Neutrophil (primary cell): Measurements from ENCODE around the gene ECSIT.

Source experiments
- H3K27ac ChIP-seq: fragments of 200-600 bp; sonication (generic); 2 replicates; pipeline ENCODE4 v1.5.1; 2016; ENCODE audit warnings: mild to moderate bottlenecking, moderate library complexity
- H3K27me3 ChIP-seq: fragments of 200-600 bp; sonication (generic); 2 replicates; pipeline ENCODE4 v1.6.0; 2016; ENCODE audit warnings: mild to moderate bottlenecking
- H3K36me3 ChIP-seq: fragments of 200-600 bp; sonication (generic); 2 replicates; pipeline ENCODE4 v1.5.1; 2017
- H3K4me1 ChIP-seq, 2 experiments: fragments of 200-600 bp in 1 of 2; sonication (generic) in 1 of 2; 1 replicate in 1 of 2; 2 replicates in 1 of 2; pipeline versions ENCODE4 v1.5.1 to v1.6.1; 2013 to 2016; ENCODE audit warnings: low read depth in 1 of 2, low read length in 1 of 2, mild to moderate bottlenecking in 1 of 2, moderate library complexity in 1 of 2; ENCODE audit not compliant: control insufficient read depth in 1 of 2, insufficient read depth in 1 of 2
- H3K4me3 ChIP-seq, 2 experiments: fragments of 200-600 bp in 1 of 2; sonication (generic) in 1 of 2; 1 replicate in 1 of 2; 2 replicates in 1 of 2; pipeline ENCODE4 v1.5.1; 2013 to 2016; ENCODE audit warnings: low read depth in 1 of 2, low read length in 1 of 2, mild to moderate bottlenecking in 1 of 2, moderate library complexity in 1 of 2
- H3K9me3 ChIP-seq: fragments of 200-600 bp; sonication (generic); 2 replicates; pipeline ENCODE4 v1.5.1; 2016
- TF ChIP-seq, protein P1 (sequence below): fragments of 200-600 bp; sonication (generic); IDR thresholded peaks from 2 replicates; pipeline ENCODE4 v1.5.1; 2016; ENCODE audit warnings: antibody characterized with exemption

Gene ECSIT

GRCh38 chr19:11540645-11541044 is 11.7 kb upstream of the ECSIT start:
- no peaks in the 10 kb centered on the region for H3K9me3 ChIP-seq
- H3K36me3 ChIP-seq: no peaks in the 10 kb centered on the region
- no peak overlapping the region for H3K4me3 ChIP-seq
- peaks cover 6 to 10% of the 10 kb centered on the region in 2 experiments for H3K4me1 ChIP-seq
- TF ChIP-seq, protein P1, sequence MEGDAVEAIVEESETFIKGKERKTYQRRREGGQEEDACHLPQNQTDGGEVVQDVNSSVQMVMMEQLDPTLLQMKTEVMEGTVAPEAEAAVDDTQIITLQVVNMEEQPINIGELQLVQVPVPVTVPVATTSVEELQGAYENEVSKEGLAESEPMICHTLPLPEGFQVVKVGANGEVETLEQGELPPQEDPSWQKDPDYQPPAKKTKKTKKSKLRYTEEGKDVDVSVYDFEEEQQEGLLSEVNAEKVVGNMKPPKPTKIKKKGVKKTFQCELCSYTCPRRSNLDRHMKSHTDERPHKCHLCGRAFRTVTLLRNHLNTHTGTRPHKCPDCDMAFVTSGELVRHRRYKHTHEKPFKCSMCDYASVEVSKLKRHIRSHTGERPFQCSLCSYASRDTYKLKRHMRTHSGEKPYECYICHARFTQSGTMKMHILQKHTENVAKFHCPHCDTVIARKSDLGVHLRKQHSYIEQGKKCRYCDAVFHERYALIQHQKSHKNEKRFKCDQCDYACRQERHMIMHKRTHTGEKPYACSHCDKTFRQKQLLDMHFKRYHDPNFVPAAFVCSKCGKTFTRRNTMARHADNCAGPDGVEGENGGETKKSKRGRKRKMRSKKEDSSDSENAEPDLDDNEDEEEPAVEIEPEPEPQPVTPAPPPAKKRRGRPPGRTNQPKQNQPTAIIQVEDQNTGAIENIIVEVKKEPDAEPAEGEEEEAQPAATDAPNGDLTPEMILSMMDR: no peak
- H3K27me3 ChIP-seq: peaks cover 61% of the 10 kb centered on the region
- H3K27ac ChIP-seq: no peak overlapping the region

GRCh38 chr19:11539495-11540365 is 10.8 kb upstream of the ECSIT start:
- peaks cover 11 to 12% of the 10 kb centered on the region in 2 experiments for H3K4me1 ChIP-seq
- H3K4me3 ChIP-seq: no peak overlapping the region
- TF ChIP-seq, protein P1: no peak
- H3K9me3 ChIP-seq: no peaks in the 10 kb centered on the region
- H3K36me3 ChIP-seq: no peaks in the 10 kb centered on the region
- H3K27ac ChIP-seq: no peak overlapping the region
- peaks cover 53% of the 10 kb centered on the region for H3K27me3 ChIP-seq

- Histone ChIP-seq H3K4me1 (peaks cover 11 to 14% of the 10 kb centered on the region in 2 experiments), H3K27me3 (peaks cover 53% of the 10 kb centered on the region), H3K27ac (no peak within 1 kb of the TSS), H3K4me3 (no peak within 1 kb of the TSS), H3K36me3 (no peaks in the 10 kb centered on the region), H3K9me3 (no peaks in the 10 kb centered on the region)
- TF ChIP-seq, protein P1: no peak
Measured at GRCh38 chr19:11538232-11539036, 9.5 kb upstream of the ECSIT start, which contains the start of gene CNN1. Gene CNN1, plus strand, starts transcription at chr19:11538851. Its CDS starts 77 bp downstream, at chr19:11538928.

- no peaks in the 10 kb centered on the region for H3K36me3 ChIP-seq
- H3K27ac ChIP-seq: no peak overlapping the region
- peak overlapping the region; percentile 6 to 36 for H3K4me3 ChIP-seq
- H3K4me1 ChIP-seq: peaks cover 11 to 14% of the 10 kb centered on the region in 2 experiments
- TF ChIP-seq, protein P1: peak; percentile 67
- no peaks in the 10 kb centered on the region for H3K9me3 ChIP-seq
- peaks cover 42% of the 10 kb centered on the region for H3K27me3 ChIP-seq
Measured at GRCh38 chr19:11535792-11536595, 7.1 kb upstream of the ECSIT start.

DNA sequence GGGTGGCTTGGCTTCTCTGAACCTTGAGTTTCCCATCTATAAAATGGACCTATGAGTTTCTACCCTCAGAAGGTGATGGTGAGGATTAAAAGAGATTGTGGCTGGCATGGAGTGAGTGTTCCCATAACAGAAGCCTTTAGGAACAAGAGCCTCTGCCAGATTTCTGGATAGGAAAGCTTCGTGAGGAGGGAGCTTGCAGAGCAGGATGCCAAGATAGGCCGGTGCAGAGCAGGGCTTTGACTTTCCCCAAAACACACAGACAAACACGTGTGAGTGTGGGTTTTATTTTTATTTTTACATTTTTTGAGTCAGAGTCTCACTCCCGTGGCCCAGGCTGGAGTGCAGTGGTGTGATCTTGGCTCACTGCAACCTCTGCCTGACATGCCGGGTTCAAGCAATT is 6.0 kb upstream of the ECSIT start:
- peak overlapping the region; percentile 55 for H3K27ac ChIP-seq
- no peaks in the 10 kb centered on the region for H3K9me3 ChIP-seq

More for the DNA sequence above, 6.0 kb upstream of the ECSIT start:
- Histone ChIP-seq H3K4me1 (peaks cover 11 to 14% of the 10 kb centered on the region in 2 experiments), H3K27me3 (peaks cover 32% of the 10 kb centered on the region), H3K36me3 (no peaks in the 10 kb centered on the region), H3K4me3 (no peak overlapping the region)
- TF ChIP-seq, protein P1: no peak
